GM19463 (cell line): ENCODE measurements around the gene GARIN1A.
"Not testable (repeated sequence)": the region's sequence is repeated elsewhere in the genome, so short reads cannot be mapped to it uniquely, and the experiment has no call there.

Experiments
- ATAC-seq: cut with Tn5 transposase; IDR thresholded peaks from one replicate; pipeline ENCODE4 v1.9.1; 2021; ENCODE audit warnings: mild to moderate bottlenecking, moderate library complexity; ENCODE audit not compliant: unreplicated experiment

GARIN1A gene

DNA sequence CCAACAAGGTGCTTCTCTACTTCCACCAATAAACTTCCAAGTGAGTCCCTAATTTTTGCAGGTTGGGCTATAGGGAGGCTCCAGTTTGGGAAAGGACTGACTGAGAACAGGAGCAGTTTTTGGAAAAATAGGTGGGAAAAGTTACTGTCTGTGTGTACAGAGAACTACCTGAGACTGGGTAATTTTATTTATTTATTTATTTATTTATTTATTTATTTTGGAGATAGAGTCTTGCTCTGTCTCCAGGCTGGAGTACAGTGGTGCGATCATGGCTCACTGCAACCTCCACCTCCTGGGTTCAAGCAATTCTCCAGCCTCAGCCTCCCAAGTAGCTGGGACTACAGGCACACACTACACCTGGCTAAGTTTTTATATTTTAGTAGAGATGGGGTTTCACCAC is 11.2 kb downstream of the GARIN1A start:
- ATAC-seq: not testable (repeated sequence)

DNA sequence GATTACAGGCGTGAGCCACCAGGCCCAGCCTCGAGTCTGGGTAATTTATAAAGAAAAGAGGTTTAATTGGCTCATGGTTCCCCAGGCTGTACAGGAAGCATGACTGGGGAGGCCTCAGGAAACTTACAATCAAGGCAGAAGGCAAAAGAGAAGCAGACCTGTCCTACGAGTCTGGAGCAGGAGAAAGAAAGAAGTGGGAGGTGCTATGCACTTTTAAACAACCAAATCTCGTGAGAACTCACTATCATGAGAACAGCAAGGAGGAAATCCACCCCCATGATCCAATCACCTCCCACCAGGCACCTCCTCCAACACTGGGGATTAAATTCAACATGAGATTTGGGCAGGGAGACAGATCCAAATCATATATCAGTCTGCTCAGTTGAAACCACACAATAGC is 11.6 kb downstream of the GARIN1A start:
- ATAC-seq: not testable (repeated sequence)

DNA sequence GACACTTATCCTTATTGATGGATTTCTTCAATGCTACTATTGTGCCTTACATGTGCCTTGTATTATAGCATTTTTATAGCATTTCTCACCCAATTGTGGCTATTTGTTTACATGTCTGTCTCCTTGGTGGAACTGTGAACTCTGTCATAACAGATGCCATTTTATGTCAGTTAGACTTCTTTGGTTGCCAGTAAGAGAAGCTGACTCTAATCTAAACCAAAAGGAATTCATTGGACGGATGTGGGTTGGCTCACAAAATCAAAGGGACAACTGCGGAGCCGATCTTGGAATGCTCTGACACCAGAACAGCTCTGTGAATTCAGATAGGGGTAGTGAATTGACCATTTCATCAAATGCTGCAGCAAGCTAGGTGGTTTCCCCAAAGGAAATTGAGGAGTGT is 15.0 kb downstream of the GARIN1A start:
- no peak for ATAC-seq

DNA sequence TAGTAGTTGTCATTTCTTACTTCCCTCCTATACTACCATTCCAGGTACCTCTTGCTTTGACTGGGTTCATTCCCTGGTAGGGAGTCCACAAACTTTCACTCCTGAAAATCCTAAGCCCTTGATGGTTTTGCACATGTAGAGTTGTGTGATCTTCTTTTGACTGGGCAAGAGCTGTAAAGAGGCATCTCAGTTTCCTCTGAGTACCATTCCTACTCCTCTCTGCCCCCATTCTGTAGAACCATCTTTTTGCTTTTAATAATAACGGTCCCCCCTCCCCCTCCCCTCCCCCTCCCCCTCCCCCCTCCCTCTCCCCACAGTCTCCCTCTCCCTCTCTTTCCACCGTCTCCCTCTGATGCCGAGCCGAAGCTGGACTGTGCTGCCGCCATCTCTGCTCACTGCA is 16.4 kb downstream of the GARIN1A start:
- ATAC-seq: no peak

DNA sequence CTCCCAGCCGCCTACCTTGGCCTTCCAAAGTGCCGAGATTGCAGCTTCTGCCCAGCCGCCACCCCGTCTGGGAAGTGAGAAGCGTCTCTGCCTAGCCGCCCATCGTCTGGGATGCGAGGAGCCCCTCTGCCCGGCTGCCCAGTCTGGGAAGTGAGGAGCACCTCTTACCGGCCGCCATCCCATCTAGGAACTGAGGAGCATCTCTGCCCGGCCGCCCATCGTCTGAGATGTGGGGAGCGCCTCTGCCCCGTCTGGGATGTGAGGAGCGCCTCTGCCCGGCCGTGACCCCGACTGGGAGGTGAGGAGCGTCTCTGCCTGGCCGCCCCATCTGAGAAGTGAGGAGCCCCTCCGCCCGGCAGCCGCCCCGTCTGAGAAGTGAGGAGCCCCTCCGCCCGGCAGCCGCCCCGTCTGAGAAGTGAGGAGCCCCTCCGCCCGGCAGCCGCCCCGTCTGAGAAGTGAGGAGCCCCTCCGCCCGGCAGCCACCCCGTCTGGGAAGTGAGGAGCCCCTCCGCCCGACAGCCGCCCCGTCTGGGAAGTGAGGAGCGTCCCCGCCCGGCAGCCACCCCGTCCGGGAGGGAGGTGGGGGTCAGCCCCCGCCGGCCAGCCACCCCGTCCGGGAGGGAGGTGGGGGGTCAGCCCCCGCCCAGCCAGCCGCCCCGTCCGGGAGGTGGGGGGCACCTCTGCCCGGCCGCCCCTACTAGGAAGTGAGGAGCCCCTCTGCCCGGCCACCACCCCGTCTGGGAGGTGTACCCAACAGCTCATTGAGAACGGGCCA is 17.3 kb downstream of the GARIN1A start:
- ATAC-seq: not testable (repeated sequence)

DNA sequence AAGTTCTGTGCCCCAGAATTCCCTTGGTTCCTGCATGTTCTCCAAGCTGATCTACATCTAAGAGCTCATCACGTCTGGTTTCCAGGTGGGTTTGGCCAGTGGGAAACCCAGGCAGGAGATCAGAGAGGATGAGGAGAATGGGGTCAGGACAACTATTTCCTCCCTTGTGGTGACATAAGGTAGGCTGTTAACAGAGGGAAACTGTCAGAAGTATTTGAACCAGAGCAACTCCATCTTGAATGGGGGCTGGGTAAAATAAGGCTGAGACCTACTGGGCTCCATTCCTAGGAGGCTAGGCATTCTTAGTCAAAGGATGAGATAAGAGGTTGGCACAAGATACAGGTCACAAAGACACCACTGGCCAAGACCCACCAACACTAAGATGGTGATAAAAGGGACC is 19.1 kb downstream of the GARIN1A start:
- ATAC-seq: no peak

- ATAC-seq: no peak
Measured at GRCh38 chr7:128692623-128693270, 20.7 kb downstream of the GARIN1A start.

GRCh38 chr7:128693373-128694015 is 21.4 kb downstream of the GARIN1A start:
- ATAC-seq: no peak

DNA sequence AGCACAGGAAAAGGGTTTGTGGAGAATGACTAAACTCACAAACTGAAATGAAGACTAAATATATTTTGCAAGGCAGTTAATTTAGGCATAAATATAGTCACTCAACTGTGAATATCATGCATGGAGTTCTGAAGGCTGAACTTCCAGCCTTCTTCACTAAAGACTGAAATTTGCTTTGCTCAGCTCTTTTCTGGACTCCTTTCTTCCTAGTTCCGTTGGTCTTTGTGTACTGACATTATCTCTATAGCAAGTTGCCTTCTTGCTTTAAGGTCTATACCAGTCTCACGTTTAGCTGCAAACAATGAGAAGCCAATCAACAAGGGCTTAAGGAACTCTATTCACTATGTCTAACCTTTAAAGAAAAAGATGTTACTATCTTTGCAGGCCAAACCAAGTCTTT is 22.6 kb downstream of the GARIN1A start:
- ATAC-seq: no peak

DNA sequence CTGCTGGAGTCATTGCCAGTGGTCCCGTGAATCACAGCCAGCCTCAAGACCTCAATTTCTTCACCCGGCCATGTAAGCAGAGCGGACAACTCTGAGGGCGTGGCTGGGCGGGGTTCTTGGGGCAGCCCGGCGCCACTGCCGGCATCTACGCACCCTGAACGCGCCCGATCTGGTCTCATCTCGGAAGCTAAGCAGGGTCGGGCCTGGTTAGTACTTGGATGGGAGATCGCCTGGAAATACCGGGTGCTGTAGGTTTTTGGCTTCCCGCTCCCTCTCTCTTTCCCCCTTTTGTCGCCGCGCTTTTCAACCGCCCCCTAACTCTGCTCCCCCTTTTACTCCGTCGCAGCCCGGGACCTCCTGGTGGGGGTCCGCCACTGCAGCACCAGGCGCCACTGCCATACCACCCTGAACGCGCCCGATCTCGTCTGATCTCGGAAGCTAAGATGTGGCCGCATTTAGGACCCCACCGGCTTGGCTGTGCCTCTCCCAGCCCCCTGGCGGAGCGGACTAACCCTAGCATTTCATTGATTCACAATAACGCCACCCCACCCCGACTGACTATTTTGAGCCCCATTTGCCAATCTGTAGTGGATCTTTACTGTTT is 25.3 kb downstream of the GARIN1A start:
- no peak for ATAC-seq

- no peak for ATAC-seq
Measured at GRCh38 chr7:128699196-128699712, 27.2 kb downstream of the GARIN1A start.

DNA sequence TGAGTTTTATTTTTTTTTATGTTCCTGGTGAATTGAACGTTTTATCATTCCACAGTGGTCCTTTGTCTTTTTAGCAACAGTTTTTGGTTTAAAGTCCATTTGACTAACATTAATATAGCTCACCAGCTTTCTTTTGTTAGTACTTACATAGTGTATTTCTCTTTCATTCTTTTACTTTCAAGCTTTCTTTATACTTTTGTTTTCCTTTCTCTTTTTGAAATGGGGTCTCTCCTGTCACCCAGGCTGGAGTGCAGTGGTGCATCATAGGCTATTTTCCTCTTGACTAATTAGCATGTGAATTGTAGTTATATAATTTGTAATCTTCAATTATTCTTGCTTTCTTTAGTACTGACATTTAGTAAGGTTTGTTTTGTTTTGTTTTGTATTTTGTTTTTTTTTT is 27.8 kb downstream of the GARIN1A start:
- ATAC-seq: no peak

- ATAC-seq: no peak
Measured at GRCh38 chr7:128701062-128701785, 29.1 kb downstream of the GARIN1A start.

GRCh38 chr7:128703609-128704241 is 31.6 kb downstream of the GARIN1A start:
- no peak for ATAC-seq

- no peak for ATAC-seq
Measured at GRCh38 chr7:128705891-128706333, 33.8 kb downstream of the GARIN1A start.

GRCh38 chr7:128707752-128708151 is 35.7 kb downstream of the GARIN1A start:
- no peak for ATAC-seq

DNA sequence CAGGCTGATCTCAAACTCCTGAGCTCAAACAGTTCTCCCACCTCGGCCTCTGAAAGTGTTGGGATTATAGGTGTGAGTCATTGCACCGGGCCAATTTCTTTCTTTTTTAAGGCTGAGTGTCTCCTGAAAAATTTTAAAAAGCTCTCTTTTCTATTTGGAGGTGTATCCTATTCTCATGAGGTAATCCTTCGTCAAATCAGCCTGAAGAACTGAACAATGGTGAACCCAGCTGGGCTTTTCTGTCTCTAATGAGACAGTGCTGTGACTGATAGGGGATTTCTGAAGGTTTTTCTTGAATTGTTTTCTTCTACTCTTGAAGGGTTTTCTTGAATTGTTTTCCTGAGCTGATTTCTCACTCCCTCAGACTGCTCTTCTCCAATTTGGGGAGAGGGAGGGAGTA is 36.1 kb downstream of the GARIN1A start:
- ATAC-seq: no peak

DNA sequence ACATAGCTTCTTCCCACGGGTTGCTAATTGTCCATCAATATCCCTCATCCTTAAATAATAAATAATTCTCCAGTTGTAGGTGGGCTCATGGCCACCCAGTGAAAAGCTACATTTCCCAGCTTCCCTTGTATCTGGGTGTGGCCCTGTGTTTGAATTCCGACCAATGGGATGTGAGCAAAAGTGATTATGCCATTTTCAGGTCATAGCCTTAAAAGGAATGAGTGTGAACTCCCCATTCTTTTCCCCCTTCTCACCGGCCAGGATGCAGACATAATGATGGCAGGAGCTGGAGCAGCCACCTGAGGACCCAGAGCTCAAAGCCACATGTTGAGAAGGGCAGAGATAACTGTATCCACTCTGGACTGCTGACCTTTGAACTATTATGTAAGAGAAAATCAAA is 36.7 kb downstream of the GARIN1A start:
- ATAC-seq: no peak

- ATAC-seq: no peak
Measured at GRCh38 chr7:128710481-128710880, 38.4 kb downstream of the GARIN1A start.

GRCh38 chr7:128713794-128714193 is 41.7 kb downstream of the GARIN1A start:
- no peak for ATAC-seq
